ENCODE results near the gene FCRL4. TPM values are rescaled to one million over a fixed set of nuclear protein-coding genes. Genes with fewer than 3 reads are reported as not detected.
"Not testable (repeated sequence)": the region's sequence is repeated elsewhere in the genome, so short reads cannot be mapped to it uniquely, and the experiment has no call there.

FCRL4 gene
- total RNA-seq, 1 donor from 2014 or later, result not detected

DNA sequence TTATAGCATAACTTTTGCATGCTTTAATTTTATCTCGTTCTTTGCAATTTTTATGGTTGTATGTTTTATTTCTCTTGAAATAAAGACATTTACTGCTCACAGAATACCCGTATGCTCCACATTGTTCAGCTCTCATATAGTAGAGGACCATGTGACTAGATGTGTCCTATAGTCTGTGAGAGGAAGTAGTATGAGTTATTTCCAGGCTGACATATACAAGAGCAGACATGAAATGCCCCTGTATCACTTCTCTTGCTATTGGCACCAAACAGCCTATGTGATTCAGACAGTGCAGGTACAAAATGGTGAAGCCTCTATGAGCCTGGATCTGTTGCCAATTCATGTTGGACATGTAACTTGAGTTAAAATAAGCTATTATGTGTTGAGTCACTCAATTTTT, 39.8 kb downstream of the FCRL4 start:
- Histone ChIP-seq H4K20me1 (ENCODE audit: low read depth) (no peaks in the 10 kb centered on the region), H3K4me3 (no peak overlapping the region), H3K27ac (no peak overlapping the region), H2AFZ (replicated peaks) (no peak overlapping the region), H3K79me2 (ENCODE audit: low read depth) (no peaks in the 10 kb centered on the region), H3K27me3 (no peaks in the 10 kb centered on the region), H3K4me1 (no peaks in the 10 kb centered on the region), H3F3A (ENCODE audit: low read depth) (no peaks in the 10 kb centered on the region), H3K9me3 (ENCODE audit: low read depth) (no peaks in the 10 kb centered on the region), H3K9ac (no peak overlapping the region), H3K36me3 (no peaks in the 10 kb centered on the region), H3K4me2 (no peak overlapping the region)
- H3K9me3 Mint-ChIP-seq, result no peaks in the 10 kb centered on the region
- H3K4me1 Mint-ChIP-seq, result no peaks in the 10 kb centered on the region
- no peak overlapping the region for H3K4me3 Mint-ChIP-seq
- no peak for TF ChIP-seq EZH2phosphoT487 (IDR thresholded peaks at IDR 0.05)
- no peak for TF ChIP-seq EZH2 (IDR thresholded peaks at IDR 0.05)
- TF ChIP-seq, protein P1, sequence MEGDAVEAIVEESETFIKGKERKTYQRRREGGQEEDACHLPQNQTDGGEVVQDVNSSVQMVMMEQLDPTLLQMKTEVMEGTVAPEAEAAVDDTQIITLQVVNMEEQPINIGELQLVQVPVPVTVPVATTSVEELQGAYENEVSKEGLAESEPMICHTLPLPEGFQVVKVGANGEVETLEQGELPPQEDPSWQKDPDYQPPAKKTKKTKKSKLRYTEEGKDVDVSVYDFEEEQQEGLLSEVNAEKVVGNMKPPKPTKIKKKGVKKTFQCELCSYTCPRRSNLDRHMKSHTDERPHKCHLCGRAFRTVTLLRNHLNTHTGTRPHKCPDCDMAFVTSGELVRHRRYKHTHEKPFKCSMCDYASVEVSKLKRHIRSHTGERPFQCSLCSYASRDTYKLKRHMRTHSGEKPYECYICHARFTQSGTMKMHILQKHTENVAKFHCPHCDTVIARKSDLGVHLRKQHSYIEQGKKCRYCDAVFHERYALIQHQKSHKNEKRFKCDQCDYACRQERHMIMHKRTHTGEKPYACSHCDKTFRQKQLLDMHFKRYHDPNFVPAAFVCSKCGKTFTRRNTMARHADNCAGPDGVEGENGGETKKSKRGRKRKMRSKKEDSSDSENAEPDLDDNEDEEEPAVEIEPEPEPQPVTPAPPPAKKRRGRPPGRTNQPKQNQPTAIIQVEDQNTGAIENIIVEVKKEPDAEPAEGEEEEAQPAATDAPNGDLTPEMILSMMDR (IDR thresholded peaks at IDR 0.05), result no peak
- DNase-seq (ENCODE audit: low spot score), result no peak
- H3K36me3 Mint-ChIP-seq, result no peaks in the 10 kb centered on the region
- no peak overlapping the region for H3K27ac Mint-ChIP-seq
- no peaks in the 10 kb centered on the region for H3K27me3 Mint-ChIP-seq (ENCODE audit: insufficient read depth, low read depth)

DNA sequence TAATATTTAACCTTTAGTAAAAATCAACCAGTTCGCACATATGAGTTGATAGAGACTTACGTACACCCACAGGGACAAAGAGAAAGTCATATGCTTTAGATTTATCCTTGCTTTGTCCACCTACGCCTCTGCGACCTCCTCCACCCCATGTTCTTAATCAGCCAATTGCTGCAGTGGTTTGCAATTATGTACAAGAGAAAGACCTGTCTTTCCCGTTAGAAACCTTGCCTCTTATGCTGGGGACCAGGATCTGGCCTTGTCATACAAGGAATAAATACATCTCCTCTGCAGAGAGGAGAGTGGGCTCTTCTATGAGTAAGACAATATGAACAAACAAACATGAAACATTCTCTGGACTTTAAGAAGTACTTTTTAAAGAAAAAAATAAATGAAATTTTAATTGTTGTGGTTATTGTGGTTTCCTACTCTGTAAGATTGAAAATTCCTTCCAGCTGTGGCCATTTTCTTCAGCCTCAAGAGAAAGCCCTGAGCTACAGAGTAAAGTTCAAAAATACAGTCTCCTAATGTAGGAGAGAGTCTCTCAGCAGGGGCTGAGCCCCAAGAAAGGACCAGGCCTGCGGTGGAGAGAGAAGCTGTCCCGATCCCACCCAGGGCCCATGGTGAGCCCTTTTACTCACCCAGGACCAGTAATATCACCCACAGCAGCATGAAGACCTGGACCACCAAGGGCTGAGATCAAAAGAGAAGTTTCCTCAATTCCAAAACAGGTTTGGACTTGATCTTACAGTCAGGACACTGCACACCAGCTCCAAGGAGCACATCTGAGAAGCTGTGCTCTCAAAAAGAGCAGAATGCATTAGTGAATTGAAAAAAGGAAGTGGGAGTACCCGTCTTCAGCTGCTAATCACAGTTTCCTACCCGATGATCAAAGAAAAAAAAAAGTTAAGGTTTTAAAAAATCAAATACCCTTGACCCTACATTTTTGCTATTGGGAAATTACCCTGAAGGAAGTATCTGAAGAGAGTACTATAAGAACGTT, 45.9 kb downstream of the FCRL4 start, which contains the start of gene FCRL5:
FCRL5 (minus strand) TSS at position 822 of the 1,000 bp plus-strand sequence; CDS start at position 669, 153 bp downstream.
- Histone ChIP-seq H3K36me3 (no peaks in the 10 kb centered on the region), H4K20me1 (ENCODE audit: low read depth) (no peaks in the 10 kb centered on the region), H3K79me2 (ENCODE audit: low read depth) (no peaks in the 10 kb centered on the region), H3K27ac (no peak within 1 kb of the TSS), H3K27me3 (no peaks in the 10 kb centered on the region), H3K4me1 (no peaks in the 10 kb centered on the region), H2AFZ (replicated peaks) (no peak within 1 kb of the TSS), H3K4me2 (no peak within 1 kb of the TSS), H3K9ac (no peak within 1 kb of the TSS), H3F3A (ENCODE audit: low read depth) (no peaks in the 10 kb centered on the region), H3K4me3 (no peak within 1 kb of the TSS), H3K9me3 (ENCODE audit: low read depth) (no peaks in the 10 kb centered on the region)
- no peaks in the 10 kb centered on the region for H3K36me3 Mint-ChIP-seq
- H3K4me1 Mint-ChIP-seq, result no peaks in the 10 kb centered on the region
- TF ChIP-seq EZH2 (IDR thresholded peaks at IDR 0.05) (no peak), EZH2phosphoT487 (IDR thresholded peaks at IDR 0.05) (no peak)
- TF ChIP-seq, protein P1 (IDR thresholded peaks at IDR 0.05), result no peak
- no peak within 1 kb of the TSS for H3K4me3 Mint-ChIP-seq
- H3K27me3 Mint-ChIP-seq (ENCODE audit: insufficient read depth, low read depth), result no peaks in the 10 kb centered on the region
- H3K9me3 Mint-ChIP-seq, result no peaks in the 10 kb centered on the region
- no peak for DNase-seq (ENCODE audit: low spot score)
- no peak within 1 kb of the TSS for H3K27ac Mint-ChIP-seq

DNA sequence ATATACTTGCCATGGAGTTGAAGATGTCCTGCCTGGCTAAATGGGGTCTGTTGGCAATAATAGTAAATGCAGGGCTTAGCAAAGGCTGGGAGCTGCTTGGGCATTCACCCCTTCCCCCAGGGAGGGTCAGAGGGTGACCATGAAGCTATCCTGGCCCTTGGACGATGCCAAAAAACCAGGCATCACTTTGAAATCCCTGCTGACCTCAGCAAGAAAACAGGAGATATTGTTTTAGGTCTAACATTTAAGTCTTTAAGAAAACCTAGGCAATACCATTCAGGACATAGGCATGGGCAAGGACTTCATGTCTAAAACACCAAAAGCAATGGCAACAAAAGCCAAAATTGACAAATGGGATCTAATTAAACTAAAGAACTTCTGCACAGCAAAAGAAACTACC, 49.8 kb downstream of the FCRL4 start:
- not testable (repeated sequence) for DNase-seq (ENCODE audit: low spot score); H4K20me1 ChIP-seq (ENCODE audit: low read depth); H3K9ac ChIP-seq; H3F3A ChIP-seq (ENCODE audit: low read depth); H3K36me3 ChIP-seq; H3K4me3 Mint-ChIP-seq; H3K9me3 ChIP-seq (ENCODE audit: low read depth); H2AFZ ChIP-seq (replicated peaks); H3K4me2 ChIP-seq; H3K36me3 Mint-ChIP-seq; H3K4me1 Mint-ChIP-seq; H3K27me3 ChIP-seq; H3K27ac ChIP-seq; H3K79me2 ChIP-seq (ENCODE audit: low read depth); H3K27ac Mint-ChIP-seq; H3K27me3 Mint-ChIP-seq (ENCODE audit: insufficient read depth, low read depth); H3K4me3 ChIP-seq; H3K9me3 Mint-ChIP-seq; H3K4me1 ChIP-seq

DNA sequence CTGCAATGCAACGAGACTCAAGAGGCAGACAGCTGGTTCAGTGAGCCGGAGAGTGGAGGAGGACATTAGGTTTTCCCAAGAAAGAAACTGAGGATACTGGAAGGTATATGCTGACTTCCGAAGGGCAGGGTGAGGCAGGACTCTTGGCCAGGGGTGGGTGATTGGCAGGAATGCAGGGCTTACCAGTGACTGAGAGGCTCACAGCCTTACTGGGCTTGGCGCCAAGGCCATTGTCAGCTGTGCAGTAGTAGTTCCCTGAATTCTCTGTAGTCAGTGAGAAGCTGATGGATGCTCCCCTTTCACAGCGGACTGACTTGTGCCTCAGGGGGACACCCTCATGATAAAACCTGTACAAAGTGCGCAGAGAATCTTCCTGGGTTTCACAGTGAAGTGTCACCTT, 55.2 kb downstream of the FCRL4 start:
- no peak overlapping the region for H3K9ac ChIP-seq
- no peaks in the 10 kb centered on the region for H4K20me1 ChIP-seq (ENCODE audit: low read depth)
- Mint-ChIP-seq H3K27ac (no peak overlapping the region), H3K27me3 (ENCODE audit: insufficient read depth, low read depth) (no peaks in the 10 kb centered on the region), H3K36me3 (no peaks in the 10 kb centered on the region), H3K9me3 (no peaks in the 10 kb centered on the region), H3K4me3 (no peak overlapping the region), H3K4me1 (no peaks in the 10 kb centered on the region)
- no peak overlapping the region for H3K27ac ChIP-seq
- TF ChIP-seq EZH2phosphoT487 (IDR thresholded peaks at IDR 0.05) (no peak), EZH2 (IDR thresholded peaks at IDR 0.05) (no peak)
- TF ChIP-seq, protein P1 (IDR thresholded peaks at IDR 0.05), result no peak
- no peak overlapping the region for H2AFZ ChIP-seq (replicated peaks)
- no peaks in the 10 kb centered on the region for H3K79me2 ChIP-seq (ENCODE audit: low read depth)
- no peak overlapping the region for H3K4me3 ChIP-seq
- H3K4me1 ChIP-seq, result no peaks in the 10 kb centered on the region
- no peak overlapping the region for H3K4me2 ChIP-seq
- no peaks in the 10 kb centered on the region for H3K9me3 ChIP-seq (ENCODE audit: low read depth)
- H3K27me3 ChIP-seq, result no peaks in the 10 kb centered on the region
- H3K36me3 ChIP-seq, result no peaks in the 10 kb centered on the region
- no peak for DNase-seq (ENCODE audit: low spot score)
- H3F3A ChIP-seq (ENCODE audit: low read depth), result no peaks in the 10 kb centered on the region
